VCaP (cell line): ENCODE data around the gene MIR17HG.

Source experiments
- H3K27ac ChIP-seq: fragments of 450-650 bp; 2 replicates; pipeline ENCODE4 v1.5.1; 2017
- CTCF ChIP-seq: fragments of 450-650 bp; conservative IDR thresholded peaks from 2 replicates; pipeline ENCODE4 v1.5.1; 2017; ENCODE audit warnings: mild to moderate bottlenecking, moderate library complexity

The MIR17HG gene

GRCh38 chr13:91397595-91397994 lies 50.1 kb downstream of the MIR17HG start:
- TF ChIP-seq CTCF = no peak
- H3K27ac ChIP-seq = no peak overlapping the region

GRCh38 chr13:91398413-91399188 lies 51.1 kb downstream of the MIR17HG start, which contains the start of gene GPC5:
GPC5 (plus strand) TSS chr13:91398621.
- no peak for TF ChIP-seq CTCF
- no peak within 1 kb of the TSS for H3K27ac ChIP-seq

GRCh38 chr13:91399189-91400062 lies 51.9 kb downstream of the MIR17HG start:
- no peak for TF ChIP-seq CTCF
- H3K27ac ChIP-seq = no peak overlapping the region

GRCh38 chr13:91400063-91400399 lies 52.5 kb downstream of the MIR17HG start:
- H3K27ac ChIP-seq = no peak overlapping the region
- TF ChIP-seq CTCF = no peak

GRCh38 chr13:91400671-91401070 lies 53.2 kb downstream of the MIR17HG start:
- H3K27ac ChIP-seq = no peak overlapping the region
- TF ChIP-seq CTCF = no peak

GRCh38 chr13:91401920-91402319 lies 54.4 kb downstream of the MIR17HG start:
- TF ChIP-seq CTCF = no peak
- no peak overlapping the region for H3K27ac ChIP-seq
